ENCODE data around the gene DFFB. TPM values are rescaled to one million over a fixed set of nuclear protein-coding genes. Genes with fewer than 3 reads are reported as not detected.

Gene DFFB
- total RNA-seq, 6 experiments from 2014 or later: 2.0 to 3.5 (median 2.9) TPM

DNA sequence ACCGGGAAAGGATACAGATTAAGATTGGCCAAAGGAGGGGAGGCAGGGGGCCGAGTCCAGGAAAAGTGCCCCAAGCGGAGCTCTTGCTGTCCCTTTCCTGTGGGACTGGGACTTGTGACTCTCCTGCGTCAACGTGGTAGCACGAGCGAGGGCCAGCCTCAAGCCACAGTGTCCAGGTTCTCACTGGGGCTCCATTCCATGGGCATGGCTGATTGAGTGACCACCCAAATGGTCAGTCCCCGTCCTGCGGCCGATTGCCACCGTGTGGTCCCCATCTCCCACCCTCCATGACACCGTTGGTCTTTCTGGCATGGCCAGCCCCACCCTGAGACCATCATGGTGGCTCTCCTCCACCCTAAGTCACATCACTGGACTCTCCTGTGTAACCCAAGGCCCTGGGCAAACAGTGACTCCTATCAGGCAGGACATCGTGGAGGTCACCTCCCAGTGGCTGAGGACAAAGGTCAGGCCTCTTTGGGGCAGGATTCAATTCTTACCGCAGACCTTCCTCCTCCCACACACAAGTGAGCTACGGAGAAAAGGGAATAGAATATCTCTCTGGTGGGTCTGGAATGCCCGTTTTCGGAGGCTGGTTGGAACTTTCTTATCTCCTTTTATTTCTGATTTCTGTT, 51.7 kb downstream of the DFFB start:
- no peaks in the 10 kb centered on the region for H3K9me3 ChIP-seq
- no peaks in the 10 kb centered on the region for H3K36me3 ChIP-seq
- TF ChIP-seq CTCF (IDR thresholded peaks at IDR 0.05): no peak
- no peak for TF ChIP-seq POLR2A (IDR thresholded peaks at IDR 0.05)
- no peak overlapping the region for H3K4me3 ChIP-seq
- peaks cover 0 to 3% (median 0%) of the 10 kb centered on the region in 4 donors for H3K4me1 ChIP-seq
- intact Hi-C loops (cut with DNase I): no loop called here
- H3K27ac ChIP-seq: no peak overlapping the region
- 54% methylated on average over 7 of the region's 17 CpGs for WGBS (ENCODE audit: insufficient coverage, low coverage, low lambda C conversion rate, missing lambda C conversion rate)
- H3K27me3 ChIP-seq: no peaks in the 10 kb centered on the region
- DNase-seq (peak in 1 of 3 donors; percentile 38), ATAC-seq (no peak)

DNA sequence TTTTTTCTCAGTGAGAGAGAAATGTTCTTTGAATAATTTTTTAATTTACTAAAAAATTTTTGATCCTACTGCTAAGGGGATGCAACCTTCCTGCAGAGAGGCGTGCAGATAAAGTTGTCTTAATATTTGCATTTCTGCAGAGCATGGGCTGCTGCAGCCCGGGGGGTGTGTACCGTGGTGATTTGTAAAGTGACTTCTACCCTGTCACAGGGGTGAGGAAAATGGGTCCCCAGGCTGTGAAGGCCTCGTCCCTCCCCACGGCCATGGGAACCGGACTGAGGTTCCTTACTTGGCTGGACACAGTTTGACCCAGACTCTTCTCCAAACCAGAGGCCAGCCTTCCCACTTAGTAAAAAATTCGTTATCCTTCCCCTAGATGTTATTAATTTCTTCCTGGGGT, 52.3 kb downstream of the DFFB start:
- H3K27me3 ChIP-seq: no peaks in the 10 kb centered on the region
- WGBS (ENCODE audit: insufficient coverage, low coverage, low lambda C conversion rate, missing lambda C conversion rate): 62% methylated on average over 7 of the region's 7 CpGs
- H3K27ac ChIP-seq: no peak overlapping the region
- intact Hi-C loops (cut with DNase I): no loop called here
- H3K4me1 ChIP-seq: peaks cover 0 to 3% (median 0%) of the 10 kb centered on the region in 4 donors
- DNase-seq: peak in 1 of 3 donors; percentile 7
- H3K9me3 ChIP-seq: no peaks in the 10 kb centered on the region
- no peak overlapping the region for H3K4me3 ChIP-seq
- TF ChIP-seq CTCF (IDR thresholded peaks at IDR 0.05) (no peak), POLR2A (IDR thresholded peaks at IDR 0.05) (no peak)
- no peaks in the 10 kb centered on the region for H3K36me3 ChIP-seq
- no peak for ATAC-seq

DNA sequence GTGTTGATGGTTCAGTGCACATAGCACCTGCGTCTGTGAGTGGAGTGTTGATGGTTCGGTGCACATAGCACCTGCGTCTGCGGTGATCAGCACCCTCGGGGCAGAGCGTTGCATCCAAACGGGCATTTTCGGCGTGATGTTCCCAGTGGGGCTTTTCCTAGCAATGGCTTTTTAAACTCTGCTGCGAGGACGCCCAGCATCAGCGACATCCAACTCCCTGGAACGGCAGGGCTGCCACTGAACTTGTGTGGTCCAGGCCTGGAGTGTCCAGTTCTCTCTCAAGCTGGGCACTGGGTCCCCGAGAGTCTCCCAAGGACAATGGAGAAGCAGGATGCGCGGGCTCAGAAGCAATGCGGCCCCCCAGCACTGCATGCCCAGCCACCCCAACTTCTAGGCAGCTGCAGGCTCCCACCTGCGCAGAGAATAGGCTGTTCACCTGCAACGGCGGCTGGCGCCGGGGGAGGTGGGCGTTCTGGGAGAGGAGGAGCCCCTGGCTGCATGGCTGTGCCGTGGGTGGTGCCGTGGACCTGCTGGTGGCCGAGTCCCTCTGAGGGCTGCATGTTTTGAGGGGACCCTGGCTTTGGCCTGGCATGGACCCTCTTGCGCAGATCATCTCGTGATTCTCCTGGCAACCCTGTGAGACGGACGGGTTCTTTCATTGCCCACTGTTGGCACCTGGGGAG, 52.9 kb downstream of the DFFB start:
- Histone ChIP-seq H3K36me3 (no peaks in the 10 kb centered on the region), H3K9me3 (no peaks in the 10 kb centered on the region), H3K4me3 (no peak overlapping the region), H3K27ac (no peak overlapping the region), H3K4me1 (peaks cover 0 to 3% (median 0%) of the 10 kb centered on the region in 4 donors), H3K27me3 (no peaks in the 10 kb centered on the region)
- TF ChIP-seq POLR2A (IDR thresholded peaks at IDR 0.05) (no peak), CTCF (IDR thresholded peaks at IDR 0.05) (no peak)
- DNase-seq: peak in 1 of 3 donors; percentile 51
- 92% methylated on average over 10 of the region's 30 CpGs for WGBS (ENCODE audit: insufficient coverage, low coverage, low lambda C conversion rate, missing lambda C conversion rate)
- intact Hi-C loops (cut with DNase I): no loop called here
- no peak for ATAC-seq

GRCh38 chr1:3910857-3911845, 53.9 kb downstream of the DFFB start:
- DNase-seq (peak; percentile 75 to 82 (median 79)), ATAC-seq (peak; percentile 75 to 91 (median 86))
- Histone ChIP-seq H3K27ac (no peak overlapping the region), H3K4me3 (no peak overlapping the region), H3K27me3 (no peaks in the 10 kb centered on the region), H3K9me3 (no peaks in the 10 kb centered on the region), H3K36me3 (no peaks in the 10 kb centered on the region), H3K4me1 (peaks cover 0 to 3% (median 0%) of the 10 kb centered on the region in 4 donors)
- WGBS (ENCODE audit: insufficient coverage, low coverage, low lambda C conversion rate, missing lambda C conversion rate): 13% methylated on average over 12 of the region's 35 CpGs
- intact Hi-C loops (cut with DNase I): no loop called here
- no peak for TF ChIP-seq POLR2A (IDR thresholded peaks at IDR 0.05)
- peak; percentile 72 to 82 (median 78) for TF ChIP-seq CTCF (IDR thresholded peaks at IDR 0.05)
